Suppressor macrophage treated with lipopolysaccharide for 4 hours (primary cell): ENCODE data around the gene SMOC2.

Experiments
- DNase-seq: peaks from one replicate; pipeline ENCODE4 v3.0.0-alpha.2; 2020

Gene SMOC2

DNA sequence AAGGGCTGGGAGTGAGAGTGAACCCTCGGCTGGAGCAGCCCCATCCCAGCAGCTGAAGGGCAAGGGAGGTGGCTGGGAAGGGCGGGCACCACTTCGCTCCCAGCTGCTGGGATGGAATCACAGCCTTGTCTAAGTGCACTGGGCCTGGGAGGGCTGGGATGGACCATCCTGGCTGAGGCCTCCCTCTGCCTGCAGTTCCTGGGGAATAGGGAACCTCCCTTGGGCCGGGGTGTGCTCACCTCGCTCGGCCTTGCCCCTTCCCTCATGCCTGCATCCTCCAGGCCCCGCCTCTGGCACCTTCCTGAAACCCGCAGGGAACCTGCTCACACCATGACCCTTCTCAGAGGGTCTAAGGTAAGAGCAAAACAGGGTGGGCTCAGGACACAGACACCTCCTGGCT, 53.7 kb downstream of the SMOC2 start:
- no peak for DNase-seq

DNA sequence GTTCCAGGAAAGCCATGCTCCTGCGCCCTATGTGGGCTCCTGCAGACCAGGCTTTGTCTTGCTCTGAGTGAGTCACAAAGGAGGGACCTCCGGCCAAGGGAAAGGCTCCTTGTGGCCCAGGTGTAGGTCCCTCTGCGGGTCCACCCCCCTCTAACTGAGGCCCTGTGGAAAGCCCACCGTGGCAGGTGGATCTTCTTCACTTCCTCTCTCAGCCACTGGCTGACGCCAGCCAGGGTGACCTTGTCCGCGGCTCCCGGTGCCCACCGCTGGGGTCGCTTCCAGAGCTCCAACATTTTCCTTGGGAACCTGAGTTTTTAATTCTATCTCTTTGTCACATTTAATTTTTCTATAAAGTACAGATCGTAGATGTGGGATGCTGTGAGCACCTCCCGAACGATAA, 54.1 kb downstream of the SMOC2 start:
- no peak for DNase-seq

DNA sequence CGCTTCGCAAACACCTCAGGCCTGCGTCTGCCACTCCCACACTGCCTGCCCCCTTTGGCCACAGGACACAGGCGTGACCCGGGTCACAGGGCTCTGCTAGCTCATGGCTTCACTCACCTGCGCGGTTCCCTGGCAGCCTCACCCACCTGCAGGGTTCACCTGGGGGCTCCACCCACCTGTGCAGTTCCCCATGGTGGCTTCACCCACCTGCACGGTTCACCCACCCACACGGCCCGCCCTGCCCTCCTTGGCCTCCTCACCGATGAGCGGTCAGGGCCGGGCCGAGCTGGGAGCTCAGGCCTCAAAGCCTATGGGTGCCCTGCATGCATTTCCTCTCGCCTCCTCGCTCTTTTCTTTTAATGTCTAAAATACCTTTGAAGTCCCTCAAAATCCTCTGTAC, 54.7 kb downstream of the SMOC2 start:
- no peak for DNase-seq

DNA sequence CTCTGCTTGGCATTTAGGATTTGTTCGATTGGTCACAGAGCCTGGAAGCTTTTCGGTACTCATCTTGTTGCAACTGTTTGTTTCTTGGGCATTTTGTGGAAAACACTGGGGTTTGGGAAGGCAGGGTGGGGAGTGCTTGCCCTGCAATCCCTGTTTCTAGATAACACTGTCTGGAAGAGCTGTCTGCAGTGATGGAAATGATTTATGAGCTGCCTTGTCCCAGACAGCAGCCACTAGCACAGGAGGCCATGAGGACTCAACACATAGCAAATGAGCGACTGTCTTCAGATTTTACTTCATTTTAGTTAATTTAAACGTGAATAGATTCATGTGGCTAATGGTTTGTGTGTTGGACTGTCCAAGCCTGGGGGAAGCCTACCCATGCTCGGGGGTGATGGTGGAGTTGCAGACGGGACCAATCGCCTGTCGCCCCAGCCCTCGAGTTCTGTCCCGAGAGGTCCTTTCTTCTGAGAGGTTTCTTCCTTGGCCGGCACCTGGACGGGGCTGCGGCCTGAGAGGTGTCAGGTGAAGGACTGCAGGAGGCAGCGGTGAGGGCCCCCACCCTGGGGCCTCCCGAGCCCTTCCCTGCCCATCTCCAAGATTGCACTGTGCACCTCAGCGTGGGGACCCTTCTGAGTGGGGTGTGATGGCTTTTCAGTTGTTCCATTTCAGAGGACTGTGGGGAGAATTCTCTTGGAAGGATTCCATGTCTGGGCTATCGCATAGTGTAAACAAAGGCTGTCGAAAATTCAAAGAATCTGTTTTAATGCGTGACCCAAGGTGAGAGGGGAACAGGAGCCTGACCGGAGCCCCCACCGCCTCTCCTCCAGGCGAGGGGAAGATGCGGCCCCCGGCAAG, 55.4 kb downstream of the SMOC2 start:
- DNase-seq, result no peak

DNA sequence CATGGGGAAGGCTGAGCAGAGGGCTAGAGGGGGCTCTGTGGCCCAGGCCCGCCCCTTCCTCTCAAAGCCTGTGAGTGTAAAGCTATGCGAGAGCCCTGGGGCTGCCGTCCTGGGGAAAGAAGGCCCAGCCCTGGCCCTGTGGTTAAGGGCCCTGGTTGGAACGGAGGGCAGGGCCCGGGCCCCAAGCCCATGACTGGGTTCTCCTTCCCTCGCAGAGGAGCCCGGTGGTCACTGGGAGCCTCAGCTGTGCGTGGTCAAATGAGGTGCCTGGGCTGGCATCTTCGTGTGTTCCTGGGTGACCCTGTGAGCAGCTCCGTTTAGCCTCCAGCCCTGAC, 56.0 kb downstream of the SMOC2 start:
- no peak for DNase-seq

DNA sequence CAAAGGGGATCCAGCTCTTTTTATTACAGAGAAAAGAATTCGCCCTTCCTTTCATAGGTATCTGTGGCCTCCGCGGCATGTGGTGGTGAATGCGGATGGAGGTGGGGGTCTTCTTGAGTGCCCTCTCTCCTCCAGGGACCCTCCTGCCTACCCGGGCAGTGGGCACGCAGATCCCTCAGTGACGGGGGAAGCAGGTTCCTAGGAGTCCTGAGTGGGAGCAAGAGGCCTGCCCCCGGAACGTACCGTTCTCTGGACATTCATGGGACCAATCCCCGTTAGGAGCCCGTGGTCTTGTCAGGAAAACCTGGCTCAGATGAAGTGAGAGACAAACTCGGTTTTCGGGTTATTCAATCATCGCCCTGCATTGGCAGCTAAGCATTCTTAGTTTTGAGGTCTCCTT, 56.4 kb downstream of the SMOC2 start:
- no peak for DNase-seq

DNA sequence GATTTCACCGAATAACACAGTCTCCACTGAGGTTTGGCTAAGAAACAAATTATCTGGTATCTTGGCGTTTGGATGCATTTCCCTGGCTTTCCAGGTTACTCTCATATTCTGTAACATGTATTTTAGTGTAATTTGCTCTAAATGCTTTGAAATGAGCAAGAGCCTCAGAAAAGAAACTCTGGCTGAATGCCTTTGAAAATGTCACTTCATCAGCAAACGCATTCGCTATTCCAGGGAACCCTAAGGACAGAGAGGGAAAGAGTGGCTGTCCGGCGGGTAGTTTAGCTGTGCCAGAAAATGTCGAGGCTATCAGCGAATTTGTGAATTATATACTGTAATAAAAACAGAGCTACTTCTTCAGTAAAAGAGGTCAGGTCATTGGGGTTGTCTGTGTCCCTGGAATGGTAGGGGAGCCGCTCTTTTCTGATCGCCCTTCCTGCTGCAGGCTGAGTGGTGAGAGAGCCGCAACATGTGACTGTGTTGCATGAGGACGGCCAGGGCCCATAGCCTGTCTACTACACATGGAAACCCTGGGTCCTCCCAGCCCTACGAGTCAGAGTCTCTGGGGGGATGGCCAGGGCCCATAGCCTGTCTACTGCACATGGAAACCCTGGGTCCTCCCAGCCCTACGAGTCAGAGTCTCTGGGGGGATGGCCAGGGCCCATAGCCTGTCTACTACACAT, 57.3 kb downstream of the SMOC2 start:
- no peak for DNase-seq

DNA sequence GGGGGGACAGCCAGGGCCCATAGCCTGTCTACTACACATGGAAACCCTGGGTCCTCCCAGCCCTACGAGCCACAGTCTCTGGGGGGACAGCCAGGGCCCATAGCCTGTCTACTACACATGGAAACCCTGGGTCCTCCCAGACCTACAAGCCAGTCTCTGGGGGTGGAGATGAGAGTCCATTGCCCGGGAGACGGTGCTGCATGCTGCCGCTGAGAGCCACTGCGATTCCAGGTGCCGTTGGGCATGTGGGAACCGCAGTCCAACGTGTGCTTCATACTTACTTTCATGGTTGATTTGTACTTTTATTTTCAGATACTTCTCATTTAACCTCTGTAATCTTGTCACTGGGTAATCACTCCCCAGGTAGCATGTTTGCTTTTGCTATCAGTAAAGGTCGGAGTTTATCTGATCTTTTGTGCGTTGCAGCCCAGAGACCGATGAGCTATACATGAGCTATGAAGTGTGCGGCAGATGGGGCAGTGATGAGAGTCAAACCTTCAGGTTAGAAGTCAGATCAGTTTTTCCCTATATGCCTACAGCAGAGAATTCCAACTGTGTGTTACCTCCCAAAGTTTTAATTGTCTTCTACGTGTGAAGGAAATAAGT, 58.2 kb downstream of the SMOC2 start:
- no peak for DNase-seq

DNA sequence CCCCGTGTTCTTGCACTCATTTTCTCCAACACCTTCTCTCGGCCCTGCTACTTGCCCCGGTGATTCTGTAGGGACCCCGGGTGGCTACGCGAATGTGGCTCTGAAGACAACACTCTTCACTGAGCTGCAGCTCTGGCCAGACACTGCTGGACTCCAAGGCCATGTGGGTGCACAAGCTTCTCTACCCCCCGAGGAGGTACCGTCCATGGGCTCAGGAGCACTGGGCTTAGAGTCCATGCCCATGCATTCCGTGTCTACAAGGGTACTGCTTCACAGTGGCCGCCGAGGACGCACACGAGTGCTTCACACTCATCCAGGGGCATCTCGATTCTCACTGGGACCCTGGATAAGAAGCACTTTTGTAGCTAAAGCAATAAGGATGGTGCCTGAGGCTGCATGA, 59.5 kb downstream of the SMOC2 start:
- DNase-seq, result no peak

DNA sequence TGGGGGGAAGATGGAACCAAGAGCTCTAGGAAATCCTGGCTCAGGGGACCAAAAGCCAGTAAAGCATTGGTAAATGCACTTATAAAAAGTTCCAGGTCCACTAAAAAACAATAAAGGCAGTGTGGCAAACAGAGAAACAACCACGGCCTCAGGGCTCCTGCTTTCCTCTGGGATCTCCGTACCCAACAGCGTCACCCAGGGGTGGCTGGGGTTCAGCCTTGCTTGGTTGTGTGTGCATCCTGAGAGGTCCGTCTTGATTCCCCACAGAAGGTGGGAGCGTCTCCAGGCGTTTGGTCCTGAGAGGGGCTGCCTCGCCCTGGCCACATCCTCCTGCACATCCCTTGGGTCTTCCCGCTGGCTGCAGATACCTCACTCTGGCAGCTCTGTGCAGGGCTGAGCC, 60.6 kb downstream of the SMOC2 start:
- DNase-seq, result no peak

DNA sequence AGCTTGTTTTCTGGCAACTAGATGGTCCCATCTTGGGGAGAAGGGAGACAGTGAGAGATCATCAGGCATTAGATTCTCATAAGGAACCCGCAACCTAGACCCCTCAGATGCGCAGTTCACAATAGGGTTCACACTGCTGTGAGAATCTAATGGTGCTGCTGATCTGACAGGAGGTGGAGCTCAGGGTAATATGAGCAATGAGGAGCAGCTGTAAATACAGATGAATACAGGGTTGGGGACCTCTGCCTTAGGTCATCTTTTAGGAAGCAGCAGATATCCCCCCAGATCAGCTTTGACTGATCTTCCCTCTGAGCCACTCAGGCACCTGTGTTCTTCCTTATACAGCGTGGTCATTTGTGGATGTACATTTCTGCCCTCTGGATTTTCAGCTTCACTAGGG, 63.4 kb downstream of the SMOC2 start:
- no peak for DNase-seq

DNA sequence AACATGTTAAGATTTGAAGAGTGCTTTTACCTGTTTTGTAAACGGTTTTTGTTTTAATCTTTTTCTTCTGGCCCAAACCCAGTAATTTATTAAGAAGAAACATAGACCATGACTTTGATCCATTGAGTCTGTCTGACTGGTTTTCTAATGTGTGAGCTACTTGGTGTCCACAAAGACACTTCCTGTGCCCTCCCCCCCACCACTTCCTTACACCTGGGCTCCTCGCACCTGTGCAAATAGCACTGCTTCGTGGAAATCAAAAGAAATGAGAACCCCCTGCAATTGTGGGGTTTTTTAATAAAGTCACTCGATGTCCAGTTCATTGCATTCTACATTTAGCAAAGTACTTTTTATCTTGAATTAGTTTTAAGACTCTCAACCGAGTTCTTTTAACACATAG, 65.5 kb downstream of the SMOC2 start:
- DNase-seq, result no peak

DNA sequence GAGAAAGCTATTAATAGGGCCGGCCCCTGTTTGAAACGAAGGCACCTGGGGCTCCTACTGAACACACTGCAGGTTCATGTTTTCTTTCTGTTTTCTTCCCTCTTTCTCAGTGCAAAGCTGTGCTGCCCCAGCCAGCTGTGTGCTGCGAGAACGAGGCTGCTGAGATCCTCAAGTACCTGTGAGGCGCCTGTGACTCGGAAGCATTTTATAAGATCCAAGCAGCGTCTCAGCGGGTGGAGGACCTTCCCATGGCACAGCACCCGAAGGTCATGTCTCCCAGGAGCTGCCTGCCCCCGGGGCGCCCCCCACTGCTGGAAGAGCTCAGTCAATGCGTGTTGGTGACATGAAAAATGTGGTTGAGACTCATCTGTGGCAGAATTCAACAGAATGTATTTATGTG, 66.3 kb downstream of the SMOC2 start:
- no peak for DNase-seq

DNA sequence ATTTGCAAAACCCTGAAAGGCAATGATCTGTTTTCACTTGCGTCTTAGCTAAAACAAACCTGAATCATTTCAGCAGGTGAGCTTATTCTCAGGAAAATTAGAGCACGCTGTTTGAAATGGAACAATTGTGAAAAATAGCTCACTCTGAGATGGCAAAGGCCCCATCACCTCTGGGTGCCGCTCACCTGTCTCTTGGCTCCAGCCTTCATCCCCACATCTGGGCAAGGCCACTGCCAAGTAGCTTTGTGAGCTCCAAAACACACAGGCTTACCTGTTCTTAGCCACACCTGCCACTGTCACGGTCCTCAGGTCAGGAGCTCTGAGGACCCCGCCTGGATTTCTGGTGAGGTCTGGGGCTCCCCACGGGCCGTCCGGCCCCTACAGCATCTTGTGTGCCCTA, 66.7 kb downstream of the SMOC2 start:
- DNase-seq, result no peak

DNA sequence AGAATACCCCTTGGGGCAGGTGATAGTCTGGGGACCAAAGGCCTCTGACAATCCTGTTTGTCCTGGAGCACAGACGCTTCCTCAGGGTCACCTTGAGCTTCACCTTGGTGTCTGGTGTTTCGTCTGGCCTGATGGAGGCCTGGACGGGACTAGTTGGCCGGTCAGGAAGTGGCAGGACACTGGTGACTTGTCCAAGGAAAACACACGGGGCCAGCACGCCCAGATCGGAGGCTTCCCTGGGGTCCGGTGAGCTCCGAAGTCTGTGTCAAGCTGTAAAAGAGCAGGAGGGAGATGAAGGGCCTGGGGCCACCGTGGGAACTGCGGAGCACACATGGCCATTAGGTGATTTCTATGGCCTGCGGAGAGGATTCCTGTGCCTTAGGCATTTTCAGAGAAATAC, 67.9 kb downstream of the SMOC2 start:
- DNase-seq, result no peak

DNA sequence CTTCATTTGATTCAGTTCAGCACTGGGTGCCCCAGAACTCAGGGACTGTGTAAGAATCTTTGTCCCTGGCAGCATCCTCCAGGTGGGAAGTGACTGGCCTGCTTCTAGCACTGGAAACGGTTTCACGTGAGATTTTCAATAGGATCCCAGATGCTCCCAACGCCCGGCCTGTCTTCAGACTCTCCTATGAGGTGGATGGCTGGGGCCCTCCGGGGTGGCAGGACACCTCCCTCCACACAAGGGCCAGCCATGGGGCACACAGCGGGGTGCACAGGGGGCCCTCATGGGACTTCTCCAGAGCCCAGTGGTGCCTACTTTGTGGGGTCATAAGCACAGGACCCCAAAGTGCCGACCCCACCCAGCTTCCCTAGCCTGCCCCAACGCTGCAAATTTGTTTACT, 72.8 kb downstream of the SMOC2 start:
- DNase-seq, result no peak

DNA sequence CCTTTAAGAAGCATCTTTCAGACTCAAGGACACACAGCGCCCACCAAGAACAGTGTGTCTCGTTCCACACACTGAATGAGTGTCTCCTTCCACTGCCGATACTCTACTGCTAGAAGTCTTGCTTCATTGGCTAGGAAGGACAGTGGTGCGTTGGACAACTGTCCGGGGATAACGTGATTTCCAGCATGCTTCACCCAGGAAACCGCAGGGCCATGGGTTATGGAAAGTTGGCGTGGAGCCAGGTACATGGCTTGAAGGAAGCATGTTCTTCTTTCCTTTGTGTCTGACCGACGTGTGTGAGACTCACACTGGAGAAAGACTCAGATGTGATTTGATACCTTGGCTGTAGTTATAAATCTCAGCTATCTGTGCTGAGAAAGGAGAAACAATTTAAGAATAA, 73.2 kb downstream of the SMOC2 start:
- DNase-seq, result no peak

DNA sequence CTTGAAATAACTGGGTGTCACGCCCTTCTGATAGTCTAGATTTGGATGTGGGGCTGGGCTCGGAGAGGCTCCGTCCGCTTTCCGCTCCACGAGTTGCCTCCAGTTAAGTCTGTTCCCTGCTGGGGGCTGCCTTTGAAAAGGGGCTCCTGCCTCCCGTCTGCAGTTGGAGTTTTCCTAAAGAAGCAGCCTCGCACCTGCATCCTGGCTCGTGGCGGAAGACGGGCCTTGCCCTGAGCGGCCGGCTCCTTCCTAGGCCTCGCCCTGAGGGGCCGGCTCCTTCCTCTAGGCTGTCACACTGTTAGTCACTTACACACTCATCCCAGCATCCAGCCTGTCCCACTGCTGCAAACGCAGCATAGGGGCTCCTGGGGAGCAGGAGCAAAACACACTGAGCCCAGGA, 74.4 kb downstream of the SMOC2 start:
- DNase-seq, result no peak

DNA sequence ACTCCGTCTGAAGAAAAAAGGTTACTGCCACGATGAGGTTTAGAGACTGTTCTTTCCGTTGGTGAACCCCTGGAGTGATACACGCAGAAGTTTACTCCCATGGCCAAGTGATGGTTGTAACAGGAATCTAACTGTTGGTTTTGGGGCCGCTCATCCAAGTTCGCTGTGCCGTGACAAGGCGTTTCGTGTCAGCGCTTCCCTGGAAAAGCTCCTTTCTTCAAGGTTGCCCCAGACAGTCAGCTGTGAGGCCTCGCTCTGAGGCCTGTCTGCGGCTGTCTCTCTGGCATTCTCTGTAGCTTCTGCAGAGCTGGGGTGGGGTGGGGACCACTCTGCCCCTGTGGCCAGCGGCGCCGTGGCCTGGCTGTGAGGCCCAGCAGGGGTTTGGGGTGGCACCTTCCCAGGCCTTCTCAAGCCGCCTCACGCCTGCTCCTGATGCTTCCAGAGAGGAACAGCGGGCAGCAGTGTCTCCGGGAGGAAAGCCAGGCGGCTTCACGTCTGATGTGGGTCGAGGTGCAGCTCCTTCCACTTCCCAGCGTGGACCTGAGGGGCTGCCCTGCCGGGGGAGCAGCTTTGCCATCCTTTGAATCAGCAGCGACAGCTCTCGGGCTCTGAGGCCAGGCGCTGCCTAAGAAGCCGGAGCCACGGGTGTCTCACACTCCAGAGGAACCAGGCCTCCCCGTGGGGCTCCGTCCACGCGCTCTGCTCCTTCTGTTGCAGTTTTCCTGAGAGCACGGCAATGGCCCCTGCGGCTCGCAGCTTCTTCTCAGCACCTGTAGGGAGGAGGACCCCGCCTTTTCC, 76.2 kb downstream of the SMOC2 start:
- no peak for DNase-seq

DNA sequence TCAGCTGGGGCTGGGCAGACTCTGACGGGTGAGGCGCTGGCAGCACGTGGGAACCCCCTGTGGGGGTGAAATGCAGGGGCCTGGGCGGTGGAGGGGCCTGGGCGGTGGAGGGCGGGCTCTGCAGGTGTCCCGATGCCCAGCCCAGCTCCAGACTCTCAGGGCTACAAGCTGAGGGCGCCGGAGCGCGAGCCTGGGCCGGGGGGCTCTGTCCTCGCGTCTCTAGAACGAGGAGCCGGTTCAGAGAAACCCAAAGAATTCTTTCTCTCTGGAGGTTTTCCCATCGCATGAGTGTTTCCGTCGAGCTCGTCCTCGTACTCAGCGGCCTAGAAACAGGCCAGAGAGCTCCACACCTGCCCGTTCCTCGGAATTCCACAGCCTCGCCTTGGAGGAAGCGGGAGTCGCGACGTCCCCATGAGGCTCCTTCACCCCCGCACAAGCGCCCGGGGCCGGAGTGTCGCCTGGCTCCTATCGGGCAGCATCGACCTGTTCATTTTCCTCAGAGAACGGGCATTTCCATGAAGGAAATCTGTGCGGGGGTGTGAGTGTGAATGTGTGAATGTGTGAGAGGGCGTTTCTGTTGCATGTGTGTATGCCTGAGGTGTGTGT, 76.9 kb downstream of the SMOC2 start:
- DNase-seq, result no peak

DNA sequence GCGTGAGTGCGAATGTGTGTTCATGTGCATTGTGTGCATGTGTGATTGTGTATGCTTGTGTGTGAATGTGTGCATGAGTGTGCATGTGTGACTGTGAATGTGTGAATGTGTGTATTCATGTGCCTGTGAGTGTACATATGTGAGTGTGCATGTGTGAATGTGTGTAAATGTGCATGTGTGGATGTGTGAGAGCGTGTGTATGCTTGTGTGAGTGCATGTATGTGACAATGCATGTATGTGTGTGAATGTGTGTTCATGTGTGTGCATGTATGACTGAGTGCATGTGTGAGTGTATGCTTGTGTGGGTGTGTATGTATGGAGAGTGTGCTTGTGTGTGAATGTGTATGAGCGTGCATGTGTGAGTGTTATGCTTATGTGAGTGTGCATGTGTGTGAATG, 77.4 kb downstream of the SMOC2 start:
- no peak for DNase-seq

DNA sequence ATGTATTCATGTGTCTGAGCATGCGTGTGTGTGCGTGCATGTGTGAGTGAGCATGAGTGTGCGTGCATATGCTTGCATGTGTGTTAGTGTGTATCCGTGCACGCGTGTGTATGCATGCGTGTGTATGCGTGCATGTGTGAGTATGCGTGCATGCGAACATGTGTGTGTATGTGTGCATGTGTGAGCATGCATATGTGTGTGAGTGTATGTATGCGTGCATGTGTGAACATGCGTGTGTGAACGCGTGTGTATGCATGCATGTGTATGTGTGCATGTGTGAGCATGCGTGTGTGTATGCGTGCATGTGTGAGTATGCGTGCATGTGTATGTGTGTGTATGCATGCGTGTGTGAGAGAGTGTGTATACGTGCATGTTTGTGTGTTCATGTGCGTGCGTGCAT, 77.9 kb downstream of the SMOC2 start:
- no peak for DNase-seq

DNA sequence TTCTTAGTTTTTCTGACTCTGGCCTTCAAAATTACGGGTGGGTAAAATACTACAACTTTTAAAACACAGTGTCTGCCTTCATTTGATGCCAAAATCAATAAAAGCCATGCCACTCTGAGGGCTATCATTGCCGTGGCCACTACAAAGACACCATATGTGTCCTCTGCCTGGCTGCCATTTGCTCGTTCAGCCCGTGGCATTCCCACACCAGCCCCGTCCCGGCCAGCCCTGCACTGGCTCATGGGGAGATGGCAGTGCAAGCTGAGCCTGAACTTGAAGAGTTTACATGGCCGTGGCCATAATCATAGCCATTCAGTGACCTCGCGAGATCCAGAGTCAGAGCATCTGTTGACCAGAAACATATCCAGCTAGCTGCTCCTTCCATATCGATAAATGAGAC, 79.2 kb downstream of the SMOC2 start:
- DNase-seq, result no peak
